Measurements from ENCODE around the gene TMEM245.

DNA sequence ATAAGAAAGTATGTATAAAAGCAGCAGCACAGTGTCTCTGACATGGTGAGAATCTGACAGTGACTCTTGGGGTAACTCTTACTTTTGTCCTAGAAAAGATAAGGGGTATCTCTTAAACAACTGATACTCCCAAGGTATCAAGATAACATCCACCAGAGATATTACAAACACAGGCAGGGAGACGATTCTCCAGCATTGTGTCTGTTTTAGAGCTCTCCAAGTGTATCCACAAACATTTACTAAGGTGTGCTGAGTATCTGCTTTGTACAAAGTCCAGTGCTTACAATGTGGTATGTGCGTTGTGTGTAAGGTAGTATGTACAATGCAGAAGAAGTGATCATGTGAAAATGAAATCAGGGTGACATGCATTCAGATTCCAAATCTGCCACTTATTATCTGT lies 4.4 kb upstream of the TMEM245 start:
- TF ChIP-seq EZH2 (IDR thresholded peaks at IDR 0.05; ENCODE audit: insufficient read depth, low read length) = no peak
- TF ChIP-seq, protein P1, sequence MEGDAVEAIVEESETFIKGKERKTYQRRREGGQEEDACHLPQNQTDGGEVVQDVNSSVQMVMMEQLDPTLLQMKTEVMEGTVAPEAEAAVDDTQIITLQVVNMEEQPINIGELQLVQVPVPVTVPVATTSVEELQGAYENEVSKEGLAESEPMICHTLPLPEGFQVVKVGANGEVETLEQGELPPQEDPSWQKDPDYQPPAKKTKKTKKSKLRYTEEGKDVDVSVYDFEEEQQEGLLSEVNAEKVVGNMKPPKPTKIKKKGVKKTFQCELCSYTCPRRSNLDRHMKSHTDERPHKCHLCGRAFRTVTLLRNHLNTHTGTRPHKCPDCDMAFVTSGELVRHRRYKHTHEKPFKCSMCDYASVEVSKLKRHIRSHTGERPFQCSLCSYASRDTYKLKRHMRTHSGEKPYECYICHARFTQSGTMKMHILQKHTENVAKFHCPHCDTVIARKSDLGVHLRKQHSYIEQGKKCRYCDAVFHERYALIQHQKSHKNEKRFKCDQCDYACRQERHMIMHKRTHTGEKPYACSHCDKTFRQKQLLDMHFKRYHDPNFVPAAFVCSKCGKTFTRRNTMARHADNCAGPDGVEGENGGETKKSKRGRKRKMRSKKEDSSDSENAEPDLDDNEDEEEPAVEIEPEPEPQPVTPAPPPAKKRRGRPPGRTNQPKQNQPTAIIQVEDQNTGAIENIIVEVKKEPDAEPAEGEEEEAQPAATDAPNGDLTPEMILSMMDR (IDR thresholded peaks at IDR 0.05; ENCODE audit: insufficient read depth, low read depth, low read length) = no peak
